PC-9 (cell line): ENCODE measurements around the gene NHLRC4.

Experiments used
- EZH2 ChIP-seq: fragments of 200-600 bp; sonication (generic); IDR thresholded peaks from 2 replicates; pipeline ENCODE4 v1.8.0; 2017; ENCODE audit warnings: antibody characterized with exemption, low read depth
- TF ChIP-seq, protein P1 (sequence below): fragments of 200-600 bp; sonication (generic); conservative IDR thresholded peaks from 2 replicates; pipeline ENCODE4 v1.6.1; 2017; ENCODE audit warnings: mixed run types, antibody characterized with exemption, mild to moderate bottlenecking, moderate library complexity

DNA sequence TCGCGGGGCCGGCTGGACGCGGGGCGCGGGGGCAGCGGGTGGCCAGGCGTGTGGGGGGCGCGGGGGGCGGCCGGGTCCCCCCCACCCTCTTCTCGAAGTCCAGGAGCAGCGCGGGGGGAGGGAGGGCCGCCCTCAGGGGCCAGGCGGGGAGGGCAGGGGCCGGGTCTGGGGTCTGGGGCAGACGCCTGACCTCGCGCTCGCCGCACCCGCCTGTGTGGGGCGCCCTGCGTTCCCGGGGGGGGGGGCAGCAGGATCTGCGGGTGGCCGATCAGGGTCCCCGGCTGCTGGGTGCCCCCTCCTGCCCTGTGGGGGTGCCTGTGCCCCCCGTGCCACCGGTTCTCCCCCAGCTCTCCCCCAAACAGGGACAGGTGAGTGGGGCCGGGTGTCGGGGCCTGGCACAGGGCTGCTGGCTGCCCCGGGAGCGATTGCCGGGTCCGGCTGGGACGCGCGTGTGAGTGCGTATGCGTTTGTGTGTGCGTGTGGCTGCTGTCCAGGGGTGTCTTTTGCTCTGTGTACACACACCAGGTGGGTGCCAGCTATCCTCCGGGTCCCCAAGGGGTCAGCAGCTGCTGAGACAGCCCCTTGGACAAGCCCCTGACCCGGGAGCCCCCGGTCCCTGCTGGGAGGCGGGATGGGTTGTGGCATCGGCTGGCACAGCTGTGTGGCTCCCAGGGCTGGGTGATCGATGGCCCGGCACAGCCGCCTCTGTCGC is 5.9 kb upstream of the NHLRC4 start:
- TF ChIP-seq, protein P1, sequence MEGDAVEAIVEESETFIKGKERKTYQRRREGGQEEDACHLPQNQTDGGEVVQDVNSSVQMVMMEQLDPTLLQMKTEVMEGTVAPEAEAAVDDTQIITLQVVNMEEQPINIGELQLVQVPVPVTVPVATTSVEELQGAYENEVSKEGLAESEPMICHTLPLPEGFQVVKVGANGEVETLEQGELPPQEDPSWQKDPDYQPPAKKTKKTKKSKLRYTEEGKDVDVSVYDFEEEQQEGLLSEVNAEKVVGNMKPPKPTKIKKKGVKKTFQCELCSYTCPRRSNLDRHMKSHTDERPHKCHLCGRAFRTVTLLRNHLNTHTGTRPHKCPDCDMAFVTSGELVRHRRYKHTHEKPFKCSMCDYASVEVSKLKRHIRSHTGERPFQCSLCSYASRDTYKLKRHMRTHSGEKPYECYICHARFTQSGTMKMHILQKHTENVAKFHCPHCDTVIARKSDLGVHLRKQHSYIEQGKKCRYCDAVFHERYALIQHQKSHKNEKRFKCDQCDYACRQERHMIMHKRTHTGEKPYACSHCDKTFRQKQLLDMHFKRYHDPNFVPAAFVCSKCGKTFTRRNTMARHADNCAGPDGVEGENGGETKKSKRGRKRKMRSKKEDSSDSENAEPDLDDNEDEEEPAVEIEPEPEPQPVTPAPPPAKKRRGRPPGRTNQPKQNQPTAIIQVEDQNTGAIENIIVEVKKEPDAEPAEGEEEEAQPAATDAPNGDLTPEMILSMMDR = no peak
- no peak for TF ChIP-seq EZH2
